Measurements from ENCODE around the gene SLAMF9. TPM values are rescaled to one million over a fixed set of nuclear protein-coding genes. Genes with fewer than 3 reads are reported as not detected.

The SLAMF9 gene
- total and polyA plus RNA-seq, 2 donors (not counting 3 experiments of a cell fraction or from before 2014, with no cell fraction given), result not detected

- ChIA-PET CTCF (no interaction called here), POLR2A (no interaction called here)
- no peak overlapping the region for H2AFZ ChIP-seq (ENCODE audit: low read depth, low read length)
- H3K36me3 ChIP-seq (ENCODE audit: control insufficient read depth in 2 of 2, extremely low read depth in 1 of 2, insufficient read depth in 2 of 2, low read length in 2 of 2), result no peaks in the 10 kb centered on the region
- intact Hi-C loops (cut with micrococcal nuclease), result no loop called here
- no peak overlapping the region for H3K4me3 ChIP-seq (replicated peaks in 1 of 3; ENCODE audit: insufficient read depth in 1 of 3, low read depth in 1 of 3, low read length in 3 of 3)
- FAIRE-seq (no peak), DNase-seq (ENCODE audit: low read depth, low spot score) (no peak)
- no peaks in the 10 kb centered on the region for H3K9me3 ChIP-seq (replicated peaks; ENCODE audit: control insufficient read depth, insufficient read depth, low read length)
- H3K9ac ChIP-seq (replicated peaks; ENCODE audit: extremely low read depth, insufficient read depth, low read length), result no peak overlapping the region
- no peaks in the 10 kb centered on the region for H4K20me1 ChIP-seq (replicated peaks; ENCODE audit: control insufficient read depth, extremely low read depth, insufficient read depth, low read length)
- no TSS peak for BruUV-seq (replicated peaks)
- no peaks in the 10 kb centered on the region for H3K4me1 ChIP-seq (ENCODE audit: control insufficient read depth, extremely low read depth, insufficient read depth, low read length)
- dilution Hi-C loops (cut with MboI; ENCODE audit: extremely low pct_ligation_motif_present, low sequenced_read_pairs), result no loop called here
- no peaks in the 10 kb centered on the region for H3K79me2 ChIP-seq (ENCODE audit: control insufficient read depth, insufficient read depth, low read length)
- no peaks in the 10 kb centered on the region for H3K9me1 ChIP-seq (replicated peaks; ENCODE audit: control insufficient read depth, extremely low read depth, insufficient read depth, low read length)
- TF ChIP-seq MAX (IDR thresholded peaks at IDR 0.05; ENCODE audit: insufficient read depth, insufficient read length) (no peak), GATA2 (IDR thresholded peaks at IDR 0.05; ENCODE audit: insufficient read depth, insufficient read length, low read depth, low read length) (no peak), POLR2AphosphoS5 (IDR thresholded peaks at IDR 0.05; ENCODE audit: insufficient read depth, low read depth, low read length) (no peak)
- H3K4me2 ChIP-seq (ENCODE audit: insufficient read depth, low read length), result no peak overlapping the region
- H3K27ac ChIP-seq (ENCODE audit: insufficient read depth, low read depth, low read length), result no peak overlapping the region
- peaks cover 8 to 12% of the 10 kb centered on the region in 2 experiments for H3K27me3 ChIP-seq (ENCODE audit: control insufficient read depth in 2 of 2, insufficient read depth in 2 of 2, low read length in 2 of 2)
These were observed 26.7 kb upstream of the SLAMF9 start for GRCh38 chr1:159980786-159981185.

GRCh38 chr1:159980076-159980475 lies 26.0 kb upstream of the SLAMF9 start:
- Histone ChIP-seq H3K4me1 (ENCODE audit: control insufficient read depth, extremely low read depth, insufficient read depth, low read length) (no peaks in the 10 kb centered on the region), H4K20me1 (replicated peaks; ENCODE audit: control insufficient read depth, extremely low read depth, insufficient read depth, low read length) (no peaks in the 10 kb centered on the region), H3K9me1 (replicated peaks; ENCODE audit: control insufficient read depth, extremely low read depth, insufficient read depth, low read length) (no peaks in the 10 kb centered on the region), H2AFZ (ENCODE audit: low read depth, low read length) (no peak overlapping the region), H3K4me2 (ENCODE audit: insufficient read depth, low read length) (no peak overlapping the region), H3K79me2 (ENCODE audit: control insufficient read depth, insufficient read depth, low read length) (no peaks in the 10 kb centered on the region), H3K27ac (ENCODE audit: insufficient read depth, low read depth, low read length) (no peak overlapping the region), H3K9me3 (replicated peaks; ENCODE audit: control insufficient read depth, insufficient read depth, low read length) (no peaks in the 10 kb centered on the region), H3K9ac (replicated peaks; ENCODE audit: extremely low read depth, insufficient read depth, low read length) (no peak overlapping the region), H3K36me3 (ENCODE audit: control insufficient read depth in 2 of 2, extremely low read depth in 1 of 2, insufficient read depth in 2 of 2, low read length in 2 of 2) (no peaks in the 10 kb centered on the region), H3K4me3 (replicated peaks in 1 of 3; ENCODE audit: insufficient read depth in 1 of 3, low read depth in 1 of 3, low read length in 3 of 3) (no peak overlapping the region), H3K27me3 (ENCODE audit: control insufficient read depth in 2 of 2, insufficient read depth in 2 of 2, low read length in 2 of 2) (peaks cover 12 to 16% of the 10 kb centered on the region in 2 experiments)
- POLR2A ChIA-PET, result no interaction called here
- CTCF ChIA-PET, result no interaction called here
- FAIRE-seq (no peak), DNase-seq (ENCODE audit: low read depth, low spot score) (no peak)
- dilution Hi-C loops (cut with MboI; ENCODE audit: extremely low pct_ligation_motif_present, low sequenced_read_pairs) (no loop called here), intact Hi-C loops (cut with micrococcal nuclease) (no loop called here)
- no TSS peak for BruUV-seq (replicated peaks)
- TF ChIP-seq MYC (IDR thresholded peaks at IDR 0.05; ENCODE audit: low read depth, low read length) (no peak), FOS (IDR thresholded peaks at IDR 0.05; ENCODE audit: borderline replicate concordance, insufficient read depth, low read length) (no peak), EZH2 (IDR thresholded peaks at IDR 0.05; ENCODE audit: borderline replicate concordance, low read depth, low read length, severe bottlenecking) (no peak), POLR2A (IDR thresholded peaks at IDR 0.05; ENCODE audit: low read depth, low read length) (no peak), JUN (IDR thresholded peaks at IDR 0.05; ENCODE audit: borderline replicate concordance, insufficient read depth, insufficient read length, low read depth) (no peak), MAX (IDR thresholded peaks at IDR 0.05; ENCODE audit: insufficient read depth, insufficient read length) (no peak)

Data from endothelial cell of umbilical vein (primary cell).